HG03196 (cell line): ENCODE data around the gene CDC27.
"Not testable (repeated sequence)": the region's sequence is repeated elsewhere in the genome, so short reads cannot be mapped to it uniquely, and the experiment has no call there.

ENCODE experiments used
- ATAC-seq: cut with Tn5 transposase; IDR thresholded peaks from one replicate; pipeline ENCODE4 v1.9.1; 2021; ENCODE audit not compliant: unreplicated experiment

CDC27 gene

DNA sequence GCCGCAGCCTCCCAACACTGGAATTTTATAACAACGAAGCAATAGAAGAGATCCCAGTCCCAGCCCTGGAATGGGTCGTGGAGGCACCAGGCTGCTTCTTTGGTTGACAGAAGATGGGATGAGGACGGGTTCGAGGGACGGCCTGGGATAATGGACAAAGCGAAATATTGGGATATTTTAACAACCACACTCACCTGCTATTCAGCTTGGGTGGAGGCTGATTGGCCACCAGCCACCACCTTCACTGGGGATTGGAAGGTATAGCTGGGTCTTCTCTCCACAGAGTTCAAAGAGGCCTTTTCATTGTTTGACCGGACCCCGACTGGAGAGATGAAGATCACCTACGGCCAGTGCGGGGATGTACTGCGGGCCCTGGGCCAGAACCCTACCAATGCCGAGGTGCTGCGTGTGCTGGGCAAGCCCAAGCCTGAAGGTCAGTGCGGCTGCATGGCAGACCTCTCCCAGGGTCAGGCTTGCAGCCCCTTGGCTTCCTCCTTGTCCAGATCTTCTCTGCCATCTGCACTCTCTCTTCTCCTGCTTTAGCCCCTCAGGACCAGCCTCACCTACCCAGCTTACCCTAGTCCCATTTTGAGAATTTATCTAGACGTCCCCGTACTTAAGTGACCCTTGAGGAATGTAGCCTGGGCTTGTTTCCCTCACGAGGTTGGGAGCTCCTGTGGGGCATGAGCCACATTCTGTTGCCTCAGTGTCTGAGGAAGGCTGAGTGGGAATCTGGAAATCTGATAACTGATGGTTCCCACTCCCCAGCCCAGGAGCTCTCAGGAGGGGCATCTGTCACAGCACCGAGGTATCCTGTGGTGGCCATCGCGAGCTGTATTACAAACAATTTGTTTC, 30.8 kb upstream of the CDC27 start:
- ATAC-seq = no peak

DNA sequence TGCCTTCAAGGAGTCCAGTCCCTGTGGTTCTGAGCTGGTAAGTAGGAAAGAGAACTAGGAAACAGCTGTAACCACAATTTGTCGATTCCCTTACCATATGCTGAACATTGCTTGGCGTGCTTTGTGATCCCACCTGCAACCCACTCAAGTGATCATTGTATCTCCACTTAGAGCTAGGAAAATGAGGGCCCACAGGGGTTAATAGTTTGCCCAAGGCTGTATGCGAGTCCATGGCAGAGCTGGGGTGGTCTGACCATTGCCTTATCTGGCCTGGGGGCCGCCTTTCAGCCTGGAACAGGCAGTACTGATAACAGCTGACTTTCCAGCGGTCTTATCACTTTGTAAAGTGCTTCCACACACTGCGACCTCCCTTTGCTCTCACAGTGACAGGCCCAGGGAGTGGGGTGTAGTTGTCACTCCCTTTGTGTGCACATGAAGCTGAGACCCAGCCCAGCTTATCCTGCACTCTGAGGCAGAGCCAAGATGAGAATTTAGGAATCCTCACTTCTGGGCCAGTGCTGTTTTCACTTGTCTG, 29.9 kb upstream of the CDC27 start:
- ATAC-seq = no peak

DNA sequence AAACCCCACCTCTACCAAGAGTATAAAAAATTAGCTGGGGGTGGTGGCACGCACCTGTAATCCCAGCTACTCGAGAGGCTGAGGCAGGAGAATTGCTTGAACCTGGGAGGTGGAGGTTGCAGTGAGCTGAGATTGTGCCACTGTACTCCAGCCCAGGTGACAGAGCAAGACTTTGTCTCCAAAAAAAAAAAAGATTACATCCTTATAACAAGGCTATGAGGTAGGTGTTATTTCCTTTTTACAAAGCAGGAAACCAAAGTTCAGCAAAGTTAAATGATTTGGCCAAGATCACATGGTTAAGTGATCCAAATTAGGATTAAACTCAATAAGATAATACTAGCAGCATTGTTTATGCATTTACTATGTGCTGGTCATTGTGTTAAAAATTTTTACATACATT, 28.2 kb upstream of the CDC27 start:
- ATAC-seq = not testable (repeated sequence)

DNA sequence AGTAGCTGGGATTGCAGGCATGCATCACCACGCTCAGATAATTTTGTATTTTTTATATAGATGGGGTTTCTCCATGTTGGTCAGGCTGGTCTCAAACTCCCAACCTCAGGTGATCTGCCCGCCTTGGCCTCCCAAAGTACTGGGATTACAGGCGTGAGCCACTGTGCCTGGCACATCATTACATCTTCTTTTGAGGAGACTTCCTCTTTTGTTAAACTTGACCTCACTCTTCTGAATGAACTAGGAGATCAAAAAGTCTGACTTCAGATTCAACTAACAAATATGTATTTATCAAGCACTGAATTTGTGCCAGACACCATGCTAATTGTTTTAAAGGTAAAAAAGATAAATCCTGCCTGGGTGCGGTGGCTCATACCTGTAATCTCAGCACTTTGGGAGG, 27.7 kb upstream of the CDC27 start:
- ATAC-seq = not testable (repeated sequence)

GRCh38 chr17:47214931-47215330, 25.8 kb upstream of the CDC27 start:
- ATAC-seq = no peak

- ATAC-seq = no peak
These were observed 24.4 kb upstream of the CDC27 start for GRCh38 chr17:47213540-47213939.

DNA sequence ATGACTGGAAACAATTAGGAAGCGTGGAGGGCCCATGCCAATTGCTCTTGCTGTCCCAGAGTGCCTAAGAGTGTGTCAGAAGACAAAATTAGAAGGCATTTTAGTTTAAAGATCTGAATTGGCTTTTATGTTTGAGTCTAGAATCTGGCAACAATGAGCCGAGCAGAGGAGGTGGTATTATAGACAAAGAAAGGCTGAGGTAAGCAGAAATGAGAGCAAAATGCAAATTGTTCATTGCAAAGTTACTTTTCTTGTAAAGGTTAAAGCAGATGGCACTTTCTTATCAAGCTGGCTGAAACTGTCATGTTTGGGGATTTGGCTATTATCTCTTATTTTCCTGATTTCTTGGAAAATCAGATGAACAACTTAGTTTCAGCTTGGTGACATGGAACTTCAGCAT, 23.4 kb upstream of the CDC27 start:
- ATAC-seq = no peak

DNA sequence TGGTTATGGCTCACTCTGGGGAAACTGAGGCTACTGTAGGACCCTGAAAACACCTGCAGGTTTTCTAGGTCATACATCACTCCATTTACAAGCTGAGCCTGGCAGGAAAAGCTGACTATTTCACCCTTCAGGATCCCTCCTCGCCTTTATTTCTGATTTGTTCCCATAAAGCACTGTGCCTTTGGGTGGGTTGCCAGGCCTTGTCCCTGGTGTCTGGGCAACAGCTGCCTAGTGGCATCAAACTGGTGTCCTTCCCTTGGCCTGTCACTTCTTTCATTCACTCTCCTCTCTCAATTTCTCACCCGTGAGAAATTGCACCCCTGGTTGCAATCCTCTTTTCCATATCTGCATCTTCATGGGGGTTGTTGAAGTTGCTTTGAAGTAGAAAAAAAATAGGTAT, 21.7 kb upstream of the CDC27 start:
- no peak for ATAC-seq

- ATAC-seq = no peak
These were observed 21.0 kb upstream of the CDC27 start for GRCh38 chr17:47210105-47210504.

DNA sequence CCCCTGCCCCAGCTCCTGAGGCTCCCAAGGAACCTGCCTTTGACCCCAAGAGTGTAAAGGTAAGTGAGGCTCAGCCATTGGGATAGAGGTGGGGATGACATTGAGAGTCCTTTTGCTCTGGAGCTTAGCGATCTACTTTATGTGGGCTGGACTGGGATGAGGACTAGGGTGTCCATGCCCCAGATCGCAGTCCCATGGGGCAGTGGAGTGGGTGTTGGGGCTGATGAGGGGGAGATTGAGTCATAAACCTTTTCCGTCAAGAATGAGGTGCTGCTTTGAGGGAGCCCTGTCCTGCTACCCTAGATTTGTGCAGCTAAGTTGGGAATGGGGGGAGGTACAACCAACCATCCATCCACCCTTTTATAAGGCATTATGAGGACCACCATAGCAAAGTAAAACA, 20.4 kb upstream of the CDC27 start:
- ATAC-seq = no peak

- ATAC-seq = no peak
These were observed 19.8 kb upstream of the CDC27 start, which contains the start of gene MYL4 for GRCh38 chr17:47208744-47209488. Gene MYL4 (plus strand): TSS chr17:47209348. CDS start chr17:47209423, 75 bp downstream.

- ATAC-seq = no peak
These were observed 18.3 kb upstream of the CDC27 start for GRCh38 chr17:47207143-47208067.

DNA sequence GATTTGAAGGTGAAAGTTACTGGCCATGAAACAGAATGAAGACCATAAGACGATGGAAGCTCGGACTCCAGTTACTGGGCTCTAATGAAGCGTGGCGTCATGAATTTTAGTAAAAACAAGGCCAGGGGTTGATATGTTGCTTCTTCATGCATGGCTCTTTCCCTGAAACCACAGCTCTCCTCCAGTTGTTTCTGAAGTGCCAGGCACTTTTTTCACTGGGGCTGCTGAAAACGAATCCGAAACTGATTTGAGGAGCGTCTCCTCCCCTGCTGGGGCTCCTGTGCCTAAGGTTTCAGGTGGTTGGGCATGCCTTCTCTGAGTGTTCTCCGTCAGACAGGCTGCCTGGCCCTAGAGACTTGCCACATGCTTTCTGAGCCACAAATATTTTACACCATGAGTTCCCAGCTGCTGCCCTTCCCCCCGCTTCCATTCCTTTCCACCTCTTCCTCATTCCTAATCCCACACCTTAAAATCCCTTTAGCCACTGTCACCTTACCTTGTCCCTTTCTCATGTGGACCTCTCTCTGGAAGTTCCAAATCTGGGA, 16.4 kb upstream of the CDC27 start:
- ATAC-seq = peak; percentile 55

DNA sequence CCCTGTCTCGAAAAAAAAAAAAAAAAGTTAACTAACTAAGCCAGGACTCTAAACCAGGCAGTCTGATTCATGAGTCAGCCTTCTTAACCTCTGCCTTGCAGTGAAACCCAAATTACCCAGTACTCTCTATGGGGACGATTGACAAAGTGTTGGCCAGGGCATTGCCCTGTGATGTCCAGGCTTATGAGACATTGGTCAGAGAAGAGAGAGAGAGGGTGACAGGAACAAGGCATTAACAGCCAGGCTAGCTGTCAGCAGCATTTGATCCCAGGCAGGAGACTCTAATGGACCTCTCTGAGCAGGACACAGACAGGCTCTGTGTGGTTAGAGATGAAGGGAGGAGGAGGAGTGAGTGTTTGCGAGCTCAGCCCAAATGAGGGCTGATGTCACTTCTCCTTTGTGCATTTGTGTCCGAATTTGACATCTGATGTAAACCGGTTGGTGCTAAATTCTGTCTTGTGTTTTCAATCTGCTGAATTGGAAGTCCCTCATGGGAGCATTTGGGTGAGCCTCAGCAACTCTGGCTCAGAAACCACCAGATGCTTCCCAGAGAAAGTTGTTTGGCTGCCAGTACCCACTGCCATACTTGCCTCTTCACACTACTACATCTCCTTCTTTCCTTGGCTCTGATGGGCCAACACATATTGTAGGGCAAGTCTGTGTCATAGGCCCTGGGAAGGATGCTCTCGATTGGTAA, 15.8 kb upstream of the CDC27 start:
- ATAC-seq = peak; percentile 36

DNA sequence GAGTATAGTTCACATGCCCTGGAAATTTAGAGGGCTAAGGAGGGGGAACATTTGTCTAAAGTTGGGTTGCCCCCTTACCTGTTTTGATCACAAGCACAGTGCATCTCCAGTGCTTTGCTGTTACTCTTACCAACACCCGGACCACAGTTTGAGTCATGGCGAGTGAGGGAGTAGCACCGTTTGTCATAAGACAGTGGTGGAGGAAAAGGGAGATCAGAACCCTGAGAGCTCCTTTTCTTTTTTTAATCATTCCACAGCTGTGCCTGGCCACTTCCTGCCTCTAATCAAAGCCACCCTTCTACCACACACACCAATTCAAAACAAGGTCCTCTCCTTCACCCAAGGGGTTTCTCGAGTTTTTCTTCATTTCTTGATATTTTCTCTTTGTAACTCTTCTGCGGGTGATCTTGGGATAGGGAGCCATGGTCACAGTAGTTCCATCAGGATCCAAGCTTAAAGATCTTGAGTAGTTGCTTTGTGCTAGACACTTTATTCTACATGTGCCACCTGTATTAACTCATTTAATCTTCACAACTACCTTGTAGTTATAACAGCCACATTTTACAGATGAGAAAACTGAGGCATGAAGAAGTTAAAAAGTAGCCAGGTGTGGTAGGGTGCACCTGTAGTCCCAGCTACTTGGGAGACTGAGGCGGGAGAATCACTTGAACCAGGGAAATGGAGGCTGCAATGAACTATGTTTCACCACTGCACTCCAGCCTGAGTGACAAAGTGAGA, 15.1 kb upstream of the CDC27 start:
- ATAC-seq = no peak

DNA sequence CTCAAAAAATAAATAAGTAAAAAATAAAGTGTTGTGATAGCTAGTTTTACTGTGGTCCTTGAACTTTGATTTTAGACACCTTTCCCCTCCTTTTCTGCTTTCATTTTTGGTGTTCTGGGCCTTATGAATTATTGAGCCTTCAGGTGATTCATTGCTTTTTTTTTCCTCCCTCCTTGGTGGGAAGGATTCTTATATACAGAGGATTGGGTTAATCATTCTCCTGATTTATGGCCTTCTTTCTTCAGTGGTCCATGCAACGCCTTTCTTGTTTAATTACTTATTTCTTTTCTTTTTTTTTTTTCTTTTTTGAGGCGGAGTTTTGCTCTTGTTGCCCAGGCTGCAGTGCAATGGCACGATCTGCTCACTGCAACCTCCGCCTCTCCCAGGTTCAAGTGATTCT, 12.1 kb upstream of the CDC27 start:
- ATAC-seq = no peak

DNA sequence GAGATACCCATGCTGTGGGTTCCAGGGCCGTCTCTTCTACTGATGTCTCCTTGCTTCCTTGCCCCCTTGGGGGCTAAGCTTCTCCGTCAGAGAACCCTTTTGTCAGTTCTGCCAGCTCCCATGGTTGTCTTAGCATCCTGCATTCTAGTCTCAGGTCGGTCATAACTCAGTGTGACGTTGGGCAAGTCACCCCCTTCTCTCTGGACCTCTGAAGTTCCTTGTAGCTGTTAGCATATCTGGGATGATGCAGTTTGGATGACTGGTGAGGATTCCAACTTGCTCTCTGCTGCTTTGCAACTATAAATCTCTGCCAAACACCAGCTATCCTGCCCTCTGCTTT, 11.2 kb upstream of the CDC27 start:
- ATAC-seq = no peak

GRCh38 chr17:47199627-47200324, 10.7 kb upstream of the CDC27 start:
- no peak for ATAC-seq

GRCh38 chr17:47197821-47198220, 8.7 kb upstream of the CDC27 start:
- ATAC-seq = no peak
